ENCODE results near the gene FAM216A.

DNA sequence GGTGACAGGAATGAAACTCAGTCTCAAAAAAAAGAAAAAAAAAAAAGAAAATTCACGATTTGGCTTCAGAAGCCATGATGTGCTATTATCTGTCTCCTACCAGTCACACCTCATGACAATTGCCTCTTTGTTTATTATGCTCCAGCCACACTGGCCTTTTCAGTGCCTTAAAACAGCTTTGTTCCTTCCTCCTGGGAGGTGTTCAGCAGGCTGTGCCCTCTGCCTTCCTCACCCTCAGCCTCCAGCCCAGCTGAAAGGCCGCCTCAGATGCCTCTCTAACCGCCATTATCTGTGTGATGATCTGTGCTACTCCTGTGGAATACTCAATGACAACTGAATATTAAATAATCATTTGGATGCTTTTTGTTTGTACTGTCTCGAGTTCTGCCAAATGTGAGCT, 9.9 kb upstream of the FAM216A start:
- TF ChIP-seq, protein P1, sequence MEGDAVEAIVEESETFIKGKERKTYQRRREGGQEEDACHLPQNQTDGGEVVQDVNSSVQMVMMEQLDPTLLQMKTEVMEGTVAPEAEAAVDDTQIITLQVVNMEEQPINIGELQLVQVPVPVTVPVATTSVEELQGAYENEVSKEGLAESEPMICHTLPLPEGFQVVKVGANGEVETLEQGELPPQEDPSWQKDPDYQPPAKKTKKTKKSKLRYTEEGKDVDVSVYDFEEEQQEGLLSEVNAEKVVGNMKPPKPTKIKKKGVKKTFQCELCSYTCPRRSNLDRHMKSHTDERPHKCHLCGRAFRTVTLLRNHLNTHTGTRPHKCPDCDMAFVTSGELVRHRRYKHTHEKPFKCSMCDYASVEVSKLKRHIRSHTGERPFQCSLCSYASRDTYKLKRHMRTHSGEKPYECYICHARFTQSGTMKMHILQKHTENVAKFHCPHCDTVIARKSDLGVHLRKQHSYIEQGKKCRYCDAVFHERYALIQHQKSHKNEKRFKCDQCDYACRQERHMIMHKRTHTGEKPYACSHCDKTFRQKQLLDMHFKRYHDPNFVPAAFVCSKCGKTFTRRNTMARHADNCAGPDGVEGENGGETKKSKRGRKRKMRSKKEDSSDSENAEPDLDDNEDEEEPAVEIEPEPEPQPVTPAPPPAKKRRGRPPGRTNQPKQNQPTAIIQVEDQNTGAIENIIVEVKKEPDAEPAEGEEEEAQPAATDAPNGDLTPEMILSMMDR (IDR thresholded peaks at IDR 0.05): no peak
- no peak for TF ChIP-seq POLR2AphosphoS5 (IDR thresholded peaks at IDR 0.05; ENCODE audit: insufficient read depth in 1 of 2, low read depth in 1 of 2)

All from vagina (tissue), 2 donors.